ENCODE results near the gene BMI1. TPM values are rescaled to one million over a fixed set of nuclear protein-coding genes. Genes with fewer than 3 reads are reported as not detected.
A peak's percentile ranks its signal among the peaks of the same experiment; 100 is the strongest.
"Not testable (repeated sequence)": the region's sequence is repeated elsewhere in the genome, so short reads cannot be mapped to it uniquely, and the experiment has no call there.

BMI1 gene
- total RNA-seq, 6 experiments from 2014 or later, result 34.8 to 51.1 (median 42.3) TPM

DNA sequence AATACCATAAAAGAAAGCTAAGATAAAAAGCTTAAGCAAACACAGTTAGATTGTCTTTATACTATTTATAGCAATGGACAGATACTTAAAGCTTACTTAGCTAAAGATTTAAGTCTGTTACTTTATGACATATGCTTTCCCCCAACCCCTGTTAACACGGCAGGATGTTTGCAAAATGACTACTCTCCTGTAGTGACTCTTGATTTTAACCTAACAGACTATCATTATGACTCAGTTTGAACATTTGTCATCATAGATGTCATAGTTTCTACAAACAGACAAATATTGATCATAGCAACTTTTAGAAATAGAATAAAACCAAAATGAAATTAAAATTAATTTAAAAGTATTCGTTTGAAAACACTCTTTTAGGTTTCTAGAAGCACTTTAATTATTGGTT, 12.5 kb upstream of the BMI1 start:
- Mint-ChIP-seq H3K4me1 (ENCODE audit: low read depth) (peaks cover 4% of the 10 kb centered on the region; the same call in 1 of the 2 replicates), H3K27ac (no peak overlapping the region), H3K27me3 (ENCODE audit: insufficient read depth) (no peaks in the 10 kb centered on the region; the same call in none of the 2 replicates), H3K36me3 (ENCODE audit: low read depth) (no peaks in the 10 kb centered on the region), H3K9me3 (no peaks in the 10 kb centered on the region), H3K4me3 (no peak overlapping the region)
- TF ChIP-seq, protein P1, sequence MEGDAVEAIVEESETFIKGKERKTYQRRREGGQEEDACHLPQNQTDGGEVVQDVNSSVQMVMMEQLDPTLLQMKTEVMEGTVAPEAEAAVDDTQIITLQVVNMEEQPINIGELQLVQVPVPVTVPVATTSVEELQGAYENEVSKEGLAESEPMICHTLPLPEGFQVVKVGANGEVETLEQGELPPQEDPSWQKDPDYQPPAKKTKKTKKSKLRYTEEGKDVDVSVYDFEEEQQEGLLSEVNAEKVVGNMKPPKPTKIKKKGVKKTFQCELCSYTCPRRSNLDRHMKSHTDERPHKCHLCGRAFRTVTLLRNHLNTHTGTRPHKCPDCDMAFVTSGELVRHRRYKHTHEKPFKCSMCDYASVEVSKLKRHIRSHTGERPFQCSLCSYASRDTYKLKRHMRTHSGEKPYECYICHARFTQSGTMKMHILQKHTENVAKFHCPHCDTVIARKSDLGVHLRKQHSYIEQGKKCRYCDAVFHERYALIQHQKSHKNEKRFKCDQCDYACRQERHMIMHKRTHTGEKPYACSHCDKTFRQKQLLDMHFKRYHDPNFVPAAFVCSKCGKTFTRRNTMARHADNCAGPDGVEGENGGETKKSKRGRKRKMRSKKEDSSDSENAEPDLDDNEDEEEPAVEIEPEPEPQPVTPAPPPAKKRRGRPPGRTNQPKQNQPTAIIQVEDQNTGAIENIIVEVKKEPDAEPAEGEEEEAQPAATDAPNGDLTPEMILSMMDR (IDR thresholded peaks at IDR 0.05), result no peak
- DNase-seq, result no peak

DNA sequence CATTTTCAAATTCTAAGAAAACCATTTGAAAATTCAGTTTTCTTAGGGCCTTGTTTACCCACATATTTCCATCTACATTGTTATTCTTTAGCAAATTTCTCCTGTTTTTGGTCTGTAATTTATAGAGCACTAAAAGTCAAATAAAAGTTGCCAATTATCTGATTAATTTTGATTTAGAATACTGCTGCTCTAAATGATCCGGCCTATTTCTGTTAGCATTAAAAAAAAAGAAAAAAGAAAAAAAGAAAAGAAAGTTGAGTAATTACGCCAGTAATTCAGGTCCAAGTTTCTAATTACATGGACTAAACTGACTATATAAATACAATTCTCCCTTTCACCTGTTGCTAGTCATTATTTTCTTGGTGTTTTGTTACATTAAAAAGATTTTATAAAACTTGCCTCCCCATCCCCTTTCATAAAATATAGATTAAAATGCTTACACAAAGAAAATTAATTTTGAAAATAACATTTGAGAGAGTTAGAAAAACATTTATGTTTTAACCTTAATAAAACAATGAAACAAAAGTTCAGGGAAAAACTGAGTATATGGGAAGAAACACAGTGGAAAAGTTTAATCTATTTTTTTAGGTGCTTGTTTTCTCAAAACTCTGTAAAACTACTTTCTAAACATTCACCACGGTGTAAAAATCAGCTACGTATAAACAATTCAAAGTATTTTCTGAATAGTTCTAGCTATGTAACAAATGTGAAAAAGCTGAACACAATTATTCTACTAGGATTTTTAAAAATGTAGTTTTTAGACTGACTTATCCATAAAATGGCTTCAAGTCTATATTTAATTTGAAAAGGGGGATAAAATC, 11.5 kb upstream of the BMI1 start:
- H3K4me3 Mint-ChIP-seq, result no peak overlapping the region
- H3K9me3 Mint-ChIP-seq, result no peaks in the 10 kb centered on the region
- H3K27me3 Mint-ChIP-seq (ENCODE audit: insufficient read depth), result no peaks in the 10 kb centered on the region; the same call in none of the 2 replicates
- peaks cover 4% of the 10 kb centered on the region; the same call in 1 of the 2 replicates for H3K4me1 Mint-ChIP-seq (ENCODE audit: low read depth)
- no peak overlapping the region for H3K27ac Mint-ChIP-seq
- DNase-seq, result no peak
- TF ChIP-seq, protein P1 (IDR thresholded peaks at IDR 0.05), result no peak
- H3K36me3 Mint-ChIP-seq (ENCODE audit: low read depth), result no peaks in the 10 kb centered on the region

- not testable (repeated sequence) for H3K9me3 Mint-ChIP-seq; H3K27me3 Mint-ChIP-seq (ENCODE audit: insufficient read depth)
These were observed 10.9 kb upstream of the BMI1 start for GRCh38 chr10:22310012-22310411.

DNA sequence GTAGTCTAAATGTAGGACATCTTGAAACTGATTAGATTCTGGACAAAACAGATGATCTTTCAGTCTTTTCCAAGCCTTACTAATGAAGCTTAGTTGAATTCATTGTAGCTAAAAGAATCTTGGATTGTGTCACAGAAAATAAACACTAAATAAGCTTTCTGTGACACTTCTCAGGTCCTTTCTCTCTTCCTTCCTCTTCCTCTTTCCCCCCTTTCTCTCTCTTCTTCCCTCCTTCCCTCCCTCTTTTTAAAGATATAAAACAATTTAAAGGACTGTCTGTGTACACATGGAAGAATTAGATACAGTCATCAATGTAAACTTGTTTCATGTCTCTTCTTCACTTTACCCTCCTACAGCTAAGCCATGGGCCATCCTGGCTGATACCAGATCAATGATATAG, 10.0 kb upstream of the BMI1 start:
- no peaks in the 10 kb centered on the region; the same call in none of the 2 replicates for H3K27me3 Mint-ChIP-seq (ENCODE audit: insufficient read depth)
- no peaks in the 10 kb centered on the region for H3K36me3 Mint-ChIP-seq (ENCODE audit: low read depth)
- no peak for DNase-seq

More at GRCh38 chr10:22310012-22310411, 10.9 kb upstream of the BMI1 start:
- H3K27ac Mint-ChIP-seq; H3K36me3 Mint-ChIP-seq (ENCODE audit: low read depth); DNase-seq; H3K4me3 Mint-ChIP-seq; H3K4me1 Mint-ChIP-seq (ENCODE audit: low read depth): not testable (repeated sequence)

GRCh38 chr10:22314852-22315251, 6.0 kb upstream of the BMI1 start:
- no peaks in the 10 kb centered on the region for H3K36me3 Mint-ChIP-seq (ENCODE audit: low read depth)
- no peak overlapping the region for H3K27ac Mint-ChIP-seq
- no peak for DNase-seq
- no peaks in the 10 kb centered on the region for H3K9me3 Mint-ChIP-seq
- peaks cover 28% of the 10 kb centered on the region for H3K4me1 Mint-ChIP-seq (ENCODE audit: low read depth)
- H3K27me3 Mint-ChIP-seq (ENCODE audit: insufficient read depth), result no peaks in the 10 kb centered on the region; the same call in 1 of the 2 replicates
- H3K4me3 Mint-ChIP-seq, result peak overlapping the region; percentile 97; the same call in 1 of the 2 replicates
- TF ChIP-seq, protein P1 (IDR thresholded peaks at IDR 0.05), result no peak

More for the DNA sequence above, 10.0 kb upstream of the BMI1 start:
- Mint-ChIP-seq H3K4me3 (no peak overlapping the region), H3K4me1 (ENCODE audit: low read depth) (peaks cover 6% of the 10 kb centered on the region), H3K9me3 (no peaks in the 10 kb centered on the region), H3K27ac (no peak overlapping the region)
- TF ChIP-seq, protein P1 (IDR thresholded peaks at IDR 0.05), result no peak

Measured in HFFc6 (cell line).